Ovary (tissue), 9 donors: ENCODE data around the gene RAPGEF4. TPM values are rescaled to one million over a fixed set of nuclear protein-coding genes. Genes with fewer than 3 reads are reported as not detected.

ENCODE experiments used
- DNase-seq, 5 donors: peaks; one replicate each; pipeline ENCODE4 v3.0.0-alpha.2; 2019 to 2020
- H3K27ac ChIP-seq, 2 donors: fragments of 200-600 bp; one replicate each; pipeline versions ENCODE4 v1.5.1 to v1.8.0; 2019 to 2022
- H3K27me3 ChIP-seq: fragments of 200-600 bp; one replicate; pipeline ENCODE4 v1.8.0; 2022
- H3K36me3 ChIP-seq: fragments of 200-600 bp; sonication (generic); one replicate; pipeline ENCODE4 v1.5.1; 2019
- H3K4me1 ChIP-seq: one replicate; pipeline ENCODE4 v1.8.1; 2013; ENCODE audit warnings: mild to moderate bottlenecking, moderate library complexity; ENCODE audit not compliant: insufficient read depth
- H3K4me3 ChIP-seq: fragments of 200-600 bp; sonication (generic); one replicate; pipeline ENCODE4 v1.5.1; 2017
- H3K9me3 ChIP-seq, 2 donors: fragments of 200-600 bp in 1 of 2; sonication (generic) in 1 of 2; one replicate each; pipeline versions ENCODE4 v1.5.1 to v1.8.1; 2013 to 2019; ENCODE audit warnings: mild to moderate bottlenecking in 1 of 2, moderate library complexity in 1 of 2
- CTCF ChIP-seq, 3 donors: fragments of 450-650 bp in 2 of 3; fragments of 200-600 bp in 1 of 3; IDR thresholded peaks; one replicate each; pipeline versions ENCODE4 v1.5.1 to v1.8.0; 2016 to 2022; ENCODE audit warnings: antibody characterized with exemption in 3 of 3, mild to moderate bottlenecking in 1 of 3
- EP300 ChIP-seq: sonication (generic); formaldehyde crosslinking; IDR thresholded peaks from one replicate; pipeline ENCODE4 v1.6.1; 2017; ENCODE audit warnings: antibody characterized with exemption
- POLR2A ChIP-seq: fragments of 450-650 bp; IDR thresholded peaks from one replicate; pipeline ENCODE4 v1.6.1; 2017; ENCODE audit warnings: antibody characterized with exemption, mild to moderate bottlenecking, moderate library complexity
- WGBS, 3 donors: extraction: QIAGEN DNeasy Blood & Tissue Kit in 1 of 3; methylation state at CpG; one replicate each; pipeline versions ENCODE4 v1.1.5 to v1.1.7; 2013 to 2017; 5-methylcytosine and 5-hydroxymethylcytosine counted together
- intact Hi-C, 4 donors: fragments of 100-400 bp; cut with DNase I; formaldehyde crosslinking; loops; one replicate each; pipeline versions ENCODE4 v1.11.0 to v1.15.1; 2022 to 2023
- polyA plus RNA-seq, 2 donors: library from polyadenylated mRNA; stranded (reverse); fragments of 200-250 nt in 1 of 2; fragments of 350-450 nt in 1 of 2; fragmentation: Illumina TruSeq in 1 of 2; extraction: RNeasy Lipid Tissue Mini Kit (QIAGEN cat#74804) in 1 of 2; gene quantifications; one replicate each; pipeline ENCODE4 v1.2.3, GENCODE V29; 2013 to 2014
- total RNA-seq, 7 donors: library from RNA; depleted of rRNA in 2 of 7; stranded (reverse); fragments of >200 nt in 2 of 7; fragmentation: NEBNext Ultra II Directional in 3 of 7; extraction: Animal tissue kit (Norgen Biotek cat#: 25700) in 3 of 7; gene quantifications; one replicate each; pipeline versions ENCODE4 v1.1.0 to v1.2.4, GENCODE V29; 2016 to 2023
- donor health status: DM: no; HTN: no; CAD: no; lungs with moderate emphysema.
- donor health status: DM: no; HTN: no; CAD: no.
- donor health status: Bipolar disorder and iron deficiency.
- donor health status: DM: yes; HTN: yes; CAD: no.
- donor health status: DM: no; HTN: no; CAD: no.
- donor health status: DM: yes; HTN: yes; CAD: no.

The RAPGEF4 gene
- total and polyA plus RNA-seq, 9 donors: 6.8 to 24.6 (median 8.3) TPM

GRCh38 chr2:172846551-172846950, 110.9 kb downstream of the RAPGEF4 start:
- H3K27ac ChIP-seq: no peak overlapping the region
- no peak for TF ChIP-seq POLR2A
- no peak for TF ChIP-seq EP300
- no peak for TF ChIP-seq CTCF (IDR thresholded peaks at IDR 0.05)
- H3K9me3 ChIP-seq: no peaks in the 10 kb centered on the region
- WGBS, 3 donors: 80 to 92% (median 89%) methylated on average over 5 of the region's 5 CpGs
- intact Hi-C loops: no loop called here
- no peak for DNase-seq
- H3K27me3 ChIP-seq: no peaks in the 10 kb centered on the region
- no peak overlapping the region for H3K4me3 ChIP-seq
- H3K4me1 ChIP-seq: no peaks in the 10 kb centered on the region
- H3K36me3 ChIP-seq: no peaks in the 10 kb centered on the region

GRCh38 chr2:172847188-172847587, 111.5 kb downstream of the RAPGEF4 start:
- no peaks in the 10 kb centered on the region for H3K9me3 ChIP-seq
- DNase-seq: no peak
- H3K36me3 ChIP-seq: no peaks in the 10 kb centered on the region
- H3K27me3 ChIP-seq: no peaks in the 10 kb centered on the region
- no peak overlapping the region for H3K4me3 ChIP-seq
- no peaks in the 10 kb centered on the region for H3K4me1 ChIP-seq
- intact Hi-C loops: no loop called here
- 93 to 97% (median 94%) methylated on average over 5 of the region's 5 CpGs for WGBS, 3 donors
- H3K27ac ChIP-seq: no peak overlapping the region
- TF ChIP-seq EP300 (no peak), CTCF (IDR thresholded peaks at IDR 0.05) (no peak)

GRCh38 chr2:172848519-172848918, 112.9 kb downstream of the RAPGEF4 start:
- H3K36me3 ChIP-seq: no peaks in the 10 kb centered on the region
- H3K27ac ChIP-seq: no peak overlapping the region
- intact Hi-C loops: no loop called here
- WGBS, 3 donors: 58 to 66% (median 64%) methylated on average over 2 of the region's 2 CpGs
- no peaks in the 10 kb centered on the region for H3K4me1 ChIP-seq
- TF ChIP-seq CTCF (IDR thresholded peaks at IDR 0.05) (no peak), POLR2A (no peak), EP300 (no peak)
- no peak overlapping the region for H3K4me3 ChIP-seq
- no peak for DNase-seq
- H3K27me3 ChIP-seq: no peaks in the 10 kb centered on the region
- H3K9me3 ChIP-seq: no peaks in the 10 kb centered on the region

- no peak overlapping the region for H3K4me3 ChIP-seq
- H3K36me3 ChIP-seq: no peaks in the 10 kb centered on the region
- no peaks in the 10 kb centered on the region for H3K27me3 ChIP-seq
- H3K4me1 ChIP-seq: no peaks in the 10 kb centered on the region
- intact Hi-C loops: no loop called here
- no peak overlapping the region for H3K27ac ChIP-seq
- TF ChIP-seq EP300 (no peak), POLR2A (no peak), CTCF (IDR thresholded peaks at IDR 0.05) (no peak)
- H3K9me3 ChIP-seq: no peaks in the 10 kb centered on the region
- 73 to 79% (median 76%) methylated on average over 4 of the region's 4 CpGs for WGBS, 3 donors
- DNase-seq: no peak
Measured at GRCh38 chr2:172849519-172850217, 114.0 kb downstream of the RAPGEF4 start.
